OCI-LY3 (cell line): Measurements from ENCODE around the gene GNAI1.

Source experiments
- CTCF ChIP-seq: fragments of 200-600, 300-600 bp; sonication (generic); IDR thresholded peaks from 2 replicates; pipeline ENCODE4 v1.5.1; 2014; ENCODE audit warnings: antibody characterized with exemption, low read length, low read depth
- EZH2phosphoT487 ChIP-seq: fragments of 200-600 bp; shearing (Covaris generic); IDR thresholded peaks from 2 replicates; pipeline ENCODE4 v1.6.1; 2018; ENCODE audit warnings: antibody characterized with exemption, mixed run types, low read depth

DNA sequence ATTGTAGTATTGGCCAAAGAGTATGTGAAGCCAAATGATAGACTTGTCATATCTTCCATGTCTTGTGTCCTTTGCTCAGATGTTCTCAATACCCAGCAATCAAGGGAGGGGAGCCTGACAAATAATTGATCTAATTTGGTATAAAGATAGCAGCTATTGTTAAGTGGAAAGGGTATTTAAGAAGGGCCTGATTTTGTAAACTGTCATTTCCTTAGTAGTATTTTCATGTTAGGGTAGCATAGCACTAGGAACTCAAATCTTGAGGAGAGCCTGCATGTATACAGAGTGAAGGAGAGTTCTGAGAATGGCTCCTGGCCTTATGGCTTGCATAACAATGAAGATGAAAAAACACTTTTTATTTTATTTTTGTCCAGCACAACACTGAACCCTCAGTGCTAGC, 53.1 kb downstream of the GNAI1 start:
- TF ChIP-seq CTCF (no peak), EZH2phosphoT487 (no peak)
